GM19463 (cell line): ENCODE measurements around the gene THAP4.

ENCODE experiments used
- ATAC-seq: cut with Tn5 transposase; IDR thresholded peaks from one replicate; pipeline ENCODE4 v1.9.1; 2021; ENCODE audit warnings: mild to moderate bottlenecking, moderate library complexity; ENCODE audit not compliant: unreplicated experiment

THAP4 gene

DNA sequence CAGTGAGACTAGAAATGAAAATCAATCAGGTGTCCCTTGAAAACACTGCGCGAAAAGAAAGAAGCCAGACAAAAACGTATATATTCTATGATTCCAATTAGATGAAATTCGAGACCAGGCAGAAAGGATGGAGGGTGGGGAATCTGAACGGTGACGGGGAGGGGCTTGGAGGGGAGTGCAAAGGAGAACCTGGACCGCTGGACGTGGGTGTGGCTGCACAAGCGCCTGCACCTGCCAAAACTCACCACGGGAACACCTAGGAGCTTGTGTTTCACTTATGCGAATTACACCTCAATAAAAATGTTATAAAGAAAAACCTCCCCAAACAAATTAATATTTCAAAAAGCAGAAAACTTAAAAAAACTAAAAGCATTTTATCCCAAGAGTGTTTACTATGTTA, 21.9 kb downstream of the THAP4 start:
- no peak for ATAC-seq

DNA sequence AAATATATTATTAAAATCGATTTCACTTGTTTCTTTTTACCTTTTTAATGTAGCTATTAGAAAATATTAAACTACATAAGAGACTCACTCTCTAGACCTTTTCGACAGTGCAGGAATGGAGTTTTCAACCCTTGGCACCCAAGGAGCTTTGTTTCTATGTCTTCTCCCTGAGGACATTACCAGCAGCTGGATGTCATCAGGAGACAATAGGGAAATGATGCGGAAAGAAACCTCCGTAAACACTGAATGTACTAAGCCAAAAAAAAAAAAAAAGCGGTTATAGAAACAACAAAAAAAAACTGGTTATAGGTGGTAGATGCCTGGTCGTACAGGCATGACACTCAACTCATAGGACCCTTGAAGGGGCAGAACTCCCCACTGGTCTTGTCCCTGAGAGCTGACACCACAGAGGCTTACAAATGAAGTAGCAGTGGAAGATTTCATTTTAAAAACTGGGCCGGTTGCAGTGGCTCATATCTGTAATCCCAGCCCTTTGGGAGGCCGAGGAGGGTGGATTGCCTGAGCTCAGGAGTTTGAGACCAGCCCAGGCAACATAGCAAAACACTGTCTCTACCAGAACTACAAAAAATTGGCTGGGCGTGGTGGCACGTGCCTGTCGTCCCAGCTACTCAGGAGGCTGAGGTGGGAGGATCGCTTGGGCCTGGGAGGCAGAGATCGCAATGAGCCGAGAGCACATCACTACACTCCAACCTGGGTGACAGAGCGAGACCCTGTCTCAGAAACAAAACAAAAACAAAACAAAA, 23.8 kb downstream of the THAP4 start:
- no peak for ATAC-seq

DNA sequence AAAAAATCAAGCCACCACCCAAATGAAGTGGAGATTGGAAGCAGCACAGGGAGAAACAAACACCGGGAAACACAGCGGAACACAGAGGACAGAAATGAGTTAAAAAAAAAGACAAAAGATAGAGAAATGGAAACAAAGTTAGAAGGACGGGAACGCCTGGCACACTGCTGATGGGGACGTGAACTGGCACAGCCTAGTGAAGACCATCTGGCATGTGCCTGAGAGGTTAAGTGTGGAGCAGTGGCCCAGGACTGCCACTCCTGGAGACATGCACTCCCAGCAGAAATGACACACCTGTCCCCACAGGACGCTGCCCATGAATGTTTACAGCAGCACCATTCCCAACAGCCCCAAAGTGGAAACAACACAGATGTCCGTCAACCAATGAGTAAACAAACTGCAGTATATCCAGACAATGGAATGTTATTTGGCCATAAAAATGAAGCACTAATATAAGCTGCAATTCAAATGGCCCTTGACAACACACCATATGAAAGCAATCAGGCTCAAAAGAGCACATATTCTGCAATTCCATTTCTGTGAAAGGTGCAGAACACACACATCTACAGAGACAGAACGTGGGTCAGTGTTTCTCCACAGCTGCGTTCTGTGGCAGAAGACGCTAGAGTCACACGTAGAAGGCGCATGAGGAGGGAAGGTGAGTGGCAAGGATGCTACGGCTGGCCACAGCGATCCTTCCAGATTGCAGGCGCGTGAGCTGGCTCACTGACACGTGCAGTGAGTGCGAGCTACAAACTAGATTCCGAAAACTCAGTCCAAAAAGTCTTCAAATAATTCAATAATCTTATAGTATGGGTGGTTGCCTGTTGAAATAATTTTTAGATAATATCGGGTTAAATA, 24.6 kb downstream of the THAP4 start:
- ATAC-seq, result no peak

DNA sequence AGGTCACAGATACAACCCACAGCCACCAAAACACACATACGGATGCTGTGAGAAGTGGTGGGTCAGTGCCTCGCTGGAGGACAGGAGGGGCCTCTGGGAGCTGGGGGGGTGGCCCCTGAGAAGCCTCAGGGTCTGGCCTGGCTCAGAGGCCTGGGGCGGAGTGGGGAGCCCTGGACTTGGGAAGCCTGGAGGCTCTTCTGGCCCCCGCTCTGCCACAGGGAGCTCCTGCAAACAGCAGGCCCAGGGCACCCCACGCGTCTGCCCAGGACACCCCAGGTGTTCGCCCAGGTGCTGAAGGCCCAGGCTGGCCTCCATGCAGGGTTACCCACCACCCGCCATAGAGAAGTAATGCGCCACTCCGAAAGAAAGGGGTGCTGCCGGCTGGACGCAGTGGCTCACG, 25.9 kb downstream of the THAP4 start:
- ATAC-seq, result no peak

DNA sequence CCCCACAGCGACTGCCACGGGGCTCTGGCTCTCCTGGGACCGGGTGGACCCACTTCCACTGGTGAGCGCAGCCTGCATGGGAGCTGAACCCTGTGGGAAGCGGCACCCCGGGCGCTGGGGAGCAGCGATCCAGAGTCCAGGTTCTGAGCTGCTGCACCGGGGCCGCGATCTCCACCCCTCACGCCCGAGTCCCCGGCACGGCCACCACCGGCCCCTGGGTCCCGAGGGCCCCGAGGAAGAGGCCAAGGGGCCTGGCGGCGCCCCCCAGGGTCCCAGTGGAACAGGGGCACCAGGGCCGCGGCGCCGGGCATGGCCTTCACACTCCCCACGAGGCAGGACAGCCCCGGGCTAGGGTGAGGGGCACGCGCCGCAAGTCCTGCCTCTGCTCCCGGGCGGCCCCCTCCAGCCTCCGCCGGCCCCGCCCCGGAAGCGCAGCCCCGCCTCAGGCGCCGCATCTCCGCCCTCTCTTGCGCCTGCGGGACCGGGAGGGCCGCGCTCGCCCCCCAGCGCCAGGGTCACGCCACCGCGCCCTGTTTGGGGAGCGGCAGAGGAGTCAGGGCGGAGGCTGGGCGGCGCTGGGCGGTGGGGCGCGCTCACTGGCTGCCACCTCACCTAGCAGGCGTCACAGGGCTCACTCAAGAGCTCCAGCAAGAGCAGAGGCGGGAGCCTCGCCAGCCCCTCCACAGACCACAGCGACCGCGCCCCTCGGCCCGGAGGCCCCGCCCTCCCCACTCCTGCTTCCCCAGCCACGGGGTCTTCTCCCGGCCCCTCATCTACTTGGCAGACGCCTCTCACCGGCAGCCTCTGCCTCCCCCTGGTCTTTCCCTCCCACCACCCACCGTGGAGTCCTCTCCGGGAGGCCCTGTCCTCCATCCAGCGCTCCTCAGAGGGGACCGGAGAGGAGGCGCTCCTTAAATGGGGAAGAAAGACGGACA, 26.8 kb downstream of the THAP4 start:
- ATAC-seq, result peak; percentile 93

DNA sequence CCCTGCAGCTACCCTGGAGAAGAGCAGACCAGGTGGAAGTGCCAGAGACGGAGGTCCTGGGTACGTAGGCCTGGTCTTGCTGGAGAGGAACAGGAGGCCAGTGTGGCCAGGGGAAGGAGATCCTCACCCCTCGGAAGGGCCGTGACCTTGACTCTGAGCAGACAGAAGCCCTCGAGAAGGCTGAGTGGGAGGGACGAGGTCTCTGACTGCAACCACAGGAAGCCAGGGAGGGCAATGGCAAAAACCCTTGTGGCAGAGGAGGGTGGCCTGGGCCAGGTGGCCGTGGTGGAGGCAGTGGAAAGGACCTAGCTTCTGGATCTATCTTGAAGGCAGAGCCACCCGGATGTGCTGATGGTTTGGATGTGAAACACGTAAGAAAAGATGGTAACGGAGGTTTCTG, 28.1 kb downstream of the THAP4 start:
- ATAC-seq, result no peak

DNA sequence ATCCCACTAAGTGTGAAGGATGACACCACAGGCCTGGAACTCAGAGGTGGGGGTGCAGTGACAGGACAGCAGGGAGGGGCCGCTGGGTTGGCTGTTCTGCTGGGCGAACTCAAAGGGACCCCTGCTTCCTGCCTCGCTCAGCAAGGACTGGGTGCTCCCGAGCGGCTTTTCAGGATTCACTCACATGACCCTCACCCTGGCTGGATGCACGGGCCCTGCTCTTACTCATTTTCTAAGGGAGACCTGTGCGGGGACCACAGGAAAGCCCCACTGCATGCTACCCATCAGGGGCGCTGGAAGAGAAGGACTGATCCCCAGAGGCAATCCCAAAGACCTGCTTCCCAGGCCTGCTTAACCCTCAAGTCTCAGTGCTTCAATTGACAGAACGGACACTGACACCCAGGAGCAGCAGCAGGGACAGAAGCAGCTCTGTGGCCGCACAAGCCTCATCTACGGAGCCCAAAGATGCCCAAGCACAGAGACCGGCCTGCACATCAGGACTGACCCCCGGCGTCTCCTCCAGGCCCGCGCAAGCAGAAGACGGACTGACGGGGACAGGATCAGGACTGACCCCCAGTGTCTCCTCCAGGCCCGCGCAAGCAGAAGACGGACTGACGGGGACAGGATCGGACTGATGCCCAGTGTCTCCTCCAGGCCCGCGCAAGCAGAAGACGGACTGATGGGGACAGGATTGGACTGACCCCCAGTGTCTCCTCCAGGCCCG, 29.6 kb downstream of the THAP4 start:
- no peak for ATAC-seq

DNA sequence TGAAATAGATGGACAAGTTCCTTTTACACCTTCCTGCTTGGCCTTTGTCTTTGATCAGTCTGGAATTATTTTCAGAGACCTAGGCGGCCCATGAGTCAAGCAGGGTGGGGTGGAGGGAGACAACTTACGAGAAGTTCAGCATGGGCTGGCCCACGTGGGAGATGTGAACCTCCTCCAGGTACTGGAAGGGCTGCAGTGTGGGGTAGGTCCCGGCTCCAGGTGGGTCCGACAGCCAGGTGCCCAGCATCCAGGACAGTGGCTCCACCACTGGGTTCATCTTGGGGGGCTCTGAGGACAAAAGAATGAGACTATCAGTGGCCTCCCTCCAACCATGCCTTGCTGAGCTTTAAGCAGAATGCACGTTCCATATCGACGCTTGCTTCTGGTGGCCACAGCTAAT, 30.8 kb downstream of the THAP4 start:
- no peak for ATAC-seq

DNA sequence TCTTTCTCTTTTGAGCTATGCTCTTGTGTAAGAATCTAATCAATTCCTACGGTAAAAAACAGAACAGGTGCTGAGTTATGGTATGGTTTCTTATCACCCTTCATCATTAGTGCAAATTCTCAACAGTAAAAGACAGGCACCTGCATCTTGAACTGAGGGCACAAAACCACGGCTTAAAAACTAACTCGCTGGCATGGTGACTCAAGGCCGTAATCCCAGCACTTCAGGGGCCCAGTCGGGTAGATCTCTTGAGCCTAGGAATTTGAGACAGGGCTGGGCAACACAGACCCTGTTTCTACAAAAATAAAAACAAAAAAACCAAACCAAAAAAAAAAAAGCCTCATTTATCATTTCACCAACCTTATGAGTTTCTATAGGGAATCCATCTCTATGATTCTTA, 33.3 kb downstream of the THAP4 start:
- no peak for ATAC-seq

DNA sequence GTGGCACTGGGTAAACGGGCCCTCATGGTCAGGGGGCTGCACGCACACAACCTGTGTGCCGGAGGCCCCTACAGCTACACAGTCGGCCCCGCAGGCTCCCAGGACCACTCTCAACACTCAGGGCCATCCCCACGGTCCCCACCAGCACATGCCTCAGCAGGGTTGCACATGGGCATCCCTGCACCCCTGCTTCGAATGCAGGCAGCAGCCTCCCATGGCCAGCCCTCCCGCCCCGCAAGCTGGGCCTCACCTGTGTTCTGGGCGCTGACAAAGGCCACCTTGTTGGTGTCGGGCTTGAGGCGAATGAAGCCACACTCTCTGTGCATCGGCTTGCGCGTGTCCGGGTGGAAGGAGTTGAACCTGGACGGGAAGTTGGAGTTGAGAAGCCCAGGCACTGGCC, 34.2 kb downstream of the THAP4 start:
- ATAC-seq, result no peak

DNA sequence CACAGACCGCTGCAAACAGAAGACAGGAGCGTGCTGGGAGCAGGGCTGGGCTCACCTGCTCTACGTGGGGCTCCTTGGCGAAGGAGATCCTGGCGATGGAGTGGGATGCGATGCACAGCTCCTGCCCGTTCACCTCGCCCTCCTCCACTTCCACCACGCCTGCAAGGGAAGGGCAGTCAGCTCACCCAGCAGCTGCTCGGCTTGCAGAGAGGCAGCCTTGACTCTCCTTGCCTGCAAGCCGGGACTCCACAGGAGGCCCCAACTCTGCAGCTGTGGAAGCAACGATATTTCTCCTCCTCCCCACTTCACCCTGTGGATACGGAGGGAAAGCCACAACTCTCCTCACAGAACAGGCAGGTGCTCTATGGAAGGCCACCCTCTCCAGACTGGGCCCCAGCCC, 35.1 kb downstream of the THAP4 start:
- no peak for ATAC-seq

DNA sequence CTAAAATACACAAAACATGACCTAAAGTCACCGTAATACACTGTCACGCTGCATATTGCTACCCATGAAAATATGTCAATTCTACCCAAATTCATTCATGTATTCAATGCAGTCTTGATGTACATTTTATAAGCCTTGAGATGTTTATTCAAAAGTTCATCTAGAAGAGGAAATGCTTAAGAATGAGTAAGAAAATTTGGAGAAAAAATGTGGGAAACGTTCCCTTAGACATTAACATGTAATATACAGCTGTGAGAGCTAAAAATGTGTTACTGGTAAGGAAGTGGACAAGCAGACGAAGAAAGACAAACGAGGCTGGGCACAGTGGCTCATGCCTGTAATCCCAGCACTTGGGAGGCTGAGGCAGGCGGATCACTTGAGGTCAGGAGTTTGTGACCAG, 37.3 kb downstream of the THAP4 start:
- no peak for ATAC-seq

DNA sequence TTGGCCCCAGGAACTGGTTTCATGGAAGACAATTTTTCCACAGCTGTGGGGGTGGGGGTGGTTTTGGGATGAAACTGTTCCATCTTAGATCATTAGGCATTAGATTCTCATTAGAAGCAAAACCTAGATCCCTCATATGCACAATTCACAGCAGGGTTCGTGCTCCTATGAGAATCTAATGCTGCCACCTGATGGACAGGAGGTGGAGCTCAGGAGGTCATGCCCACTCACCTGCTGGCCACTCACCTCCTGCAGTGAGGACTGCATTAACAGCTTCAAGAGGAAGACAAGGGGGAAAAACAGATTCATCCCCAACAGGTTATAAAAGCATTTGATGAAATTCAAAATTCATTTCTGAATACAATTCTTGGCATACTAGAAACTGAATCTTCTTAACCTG, 38.5 kb downstream of the THAP4 start:
- ATAC-seq, result no peak

DNA sequence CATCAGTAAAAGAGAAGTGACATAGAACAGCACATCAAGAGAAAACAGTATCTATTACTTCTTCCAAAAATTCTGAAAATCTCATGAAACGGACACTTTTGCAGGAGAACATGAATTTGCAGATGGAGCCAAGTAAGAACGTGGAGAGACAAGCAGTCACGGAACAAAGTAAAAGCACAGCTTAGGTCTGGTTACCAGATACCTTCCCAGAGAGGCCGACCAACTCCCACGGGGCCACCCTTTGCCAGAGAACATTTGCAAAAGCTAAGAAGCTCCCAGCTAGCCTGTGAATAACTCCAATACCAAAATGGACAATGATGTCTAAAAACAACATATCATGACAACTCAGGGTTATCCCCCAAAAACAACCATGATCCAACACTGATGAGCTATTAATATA, 38.9 kb downstream of the THAP4 start:
- ATAC-seq, result no peak

DNA sequence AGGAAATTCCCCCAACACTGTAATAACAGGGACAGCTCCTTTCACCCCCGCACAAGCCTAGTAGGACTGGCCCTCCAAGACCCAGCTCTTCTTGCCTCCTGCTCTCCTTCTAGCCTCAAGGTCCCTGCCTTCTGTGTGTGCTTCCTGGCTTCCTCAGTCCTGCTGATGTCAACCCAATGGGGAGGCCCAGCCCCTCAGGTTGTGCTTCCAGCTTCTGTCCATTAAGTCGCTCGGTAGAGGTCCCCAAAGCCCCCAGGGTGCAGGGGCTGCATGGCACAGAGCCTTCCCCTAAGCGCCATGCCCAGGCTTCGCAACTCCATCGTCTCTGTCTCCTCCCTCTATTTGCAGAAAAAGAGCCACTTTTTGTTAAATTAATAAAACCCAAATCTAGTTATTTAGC, 39.4 kb downstream of the THAP4 start:
- ATAC-seq, result no peak

DNA sequence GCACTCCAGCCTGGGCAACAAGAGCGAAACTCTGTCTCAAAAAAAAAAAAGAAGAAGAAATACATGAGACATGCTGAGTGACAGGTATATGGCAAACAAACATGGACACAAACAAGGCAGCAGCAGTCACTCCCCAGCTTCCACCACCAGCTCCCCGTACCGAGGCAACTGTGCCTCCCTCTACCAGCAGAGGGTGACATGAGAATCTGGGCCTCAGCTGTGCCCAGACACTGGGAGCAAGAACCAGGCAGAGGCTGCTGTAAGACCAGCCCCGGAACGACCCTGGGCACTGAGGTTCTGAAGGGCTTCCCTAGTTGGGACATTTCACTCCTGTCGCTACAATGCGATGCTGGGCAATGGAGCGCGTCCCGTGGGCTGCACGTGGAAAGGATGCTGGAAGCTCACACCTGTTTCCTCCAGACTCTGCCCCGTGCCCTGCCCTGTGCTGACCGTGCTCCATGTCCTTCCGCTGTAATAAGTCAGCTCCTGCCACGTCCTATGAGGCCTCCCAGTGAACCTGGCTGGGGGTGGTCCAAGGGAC, 41.3 kb downstream of the THAP4 start:
- ATAC-seq, result no peak

DNA sequence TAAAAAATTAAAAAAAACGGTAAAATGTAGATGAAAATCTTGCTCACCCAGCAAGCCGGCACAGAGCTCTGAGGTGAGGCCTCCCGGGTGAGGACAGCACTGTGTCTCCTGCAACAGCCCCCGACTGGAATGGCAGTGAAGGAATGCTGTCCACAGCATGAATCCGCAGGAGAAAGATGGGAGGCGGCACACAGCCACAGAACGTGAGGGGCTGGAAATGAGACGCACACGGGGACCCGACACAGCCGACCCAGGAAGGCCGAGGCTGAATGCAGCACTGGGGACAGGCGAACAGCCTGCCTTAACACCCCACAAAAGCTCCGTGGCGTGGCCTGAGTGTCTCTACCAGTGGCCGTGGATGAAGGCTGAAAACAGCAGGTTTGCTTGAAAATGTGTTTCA, 43.7 kb downstream of the THAP4 start:
- no peak for ATAC-seq

DNA sequence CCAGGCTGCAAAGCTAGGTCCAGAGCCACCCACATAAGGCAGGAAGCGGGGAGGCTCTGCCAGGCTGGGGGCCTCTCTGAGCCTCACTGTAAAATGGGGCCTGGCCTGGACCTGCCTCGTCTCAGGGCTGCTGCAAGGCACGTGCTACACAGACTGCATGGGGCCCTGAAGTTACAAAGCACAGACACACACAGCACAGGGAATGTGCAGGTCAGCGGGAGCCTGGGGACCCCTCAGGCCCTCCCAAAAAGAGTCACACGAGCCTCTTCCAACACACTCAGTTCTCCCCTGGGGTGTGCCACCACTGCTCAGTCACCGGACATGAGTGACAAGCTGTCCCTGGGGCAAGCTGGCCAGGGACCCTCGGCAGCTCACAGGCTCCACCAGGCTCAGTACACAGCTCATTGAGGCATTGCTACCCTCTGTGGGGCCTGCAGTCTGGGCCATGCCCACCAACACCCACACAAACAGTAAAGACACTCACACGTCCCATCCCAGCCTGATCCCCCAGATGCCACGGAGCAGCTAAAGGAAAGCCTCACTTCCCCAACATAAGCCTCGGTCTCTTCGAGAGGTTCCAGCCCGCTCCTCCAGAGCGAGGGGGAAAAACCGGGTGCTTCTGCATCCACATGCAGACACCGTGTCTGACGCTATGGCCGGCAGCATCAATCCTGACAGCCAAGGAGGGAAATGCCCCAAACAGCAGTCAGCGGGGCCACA, 44.7 kb downstream of the THAP4 start:
- no peak for ATAC-seq
